Endothelial cell (in vitro differentiated cells): ENCODE data around the gene PARM1. TPM values are rescaled to one million over a fixed set of nuclear protein-coding genes. Genes with fewer than 3 reads are reported as not detected.

Experiments used
- DNase-seq: peaks from one replicate; pipeline ENCODE4 v3.0.0; 2021; ENCODE audit warnings: low spot score
- H3K27ac Mint-ChIP-seq: one replicate; pipeline ENCODE4 v1.8.0; 2021; ENCODE audit warnings: mixed read lengths, inconsistent platforms; ENCODE audit not compliant: unreplicated experiment
- H3K27me3 Mint-ChIP-seq: one replicate; pipeline ENCODE4 v1.8.0; 2021; ENCODE audit warnings: mild to moderate bottlenecking, moderate library complexity, mixed read lengths, inconsistent platforms; ENCODE audit not compliant: unreplicated experiment
- H3K36me3 Mint-ChIP-seq: one replicate; pipeline ENCODE4 v1.8.0; 2021; ENCODE audit warnings: mild to moderate bottlenecking, low read depth, mixed read lengths, inconsistent platforms; ENCODE audit not compliant: unreplicated experiment
- H3K4me1 Mint-ChIP-seq: one replicate; pipeline ENCODE4 v1.8.0; 2021; ENCODE audit warnings: mild to moderate bottlenecking, mixed read lengths, inconsistent platforms; ENCODE audit not compliant: unreplicated experiment
- H3K4me3 Mint-ChIP-seq: one replicate; pipeline ENCODE4 v1.8.0; 2021; ENCODE audit warnings: mild to moderate bottlenecking, mixed read lengths, inconsistent platforms; ENCODE audit not compliant: unreplicated experiment
- H3K9me3 Mint-ChIP-seq: one replicate; pipeline ENCODE4 v1.8.0; 2021; ENCODE audit warnings: mixed read lengths, inconsistent platforms; ENCODE audit not compliant: unreplicated experiment
- total RNA-seq: library from RNA; stranded (reverse); fragmentation: NEBNext Ultra II Directional; extraction: Animal tissue kit (Norgen Biotek cat#: 25700); gene quantifications from one replicate; pipeline ENCODE4 v1.2.1, GENCODE V29; 2021; ENCODE audit not compliant: unreplicated experiment
- TF ChIP-seq, protein P1 (sequence below): fragments of 200-600 bp; sonication (generic); IDR thresholded peaks from one replicate; pipeline ENCODE4 v1.5.0; 2021; ENCODE audit warnings: antibody characterized with exemption; ENCODE audit not compliant: unreplicated experiment

The PARM1 gene
- total RNA-seq, 1 donor from 2014 or later = 0.18 TPM

GRCh38 chr4:75031775-75032174 is 98.9 kb downstream of the PARM1 start:
- DNase-seq = no peak
- H3K4me3 Mint-ChIP-seq = no peak overlapping the region
- H3K9me3 Mint-ChIP-seq = no peaks in the 10 kb centered on the region
- TF ChIP-seq, protein P1, sequence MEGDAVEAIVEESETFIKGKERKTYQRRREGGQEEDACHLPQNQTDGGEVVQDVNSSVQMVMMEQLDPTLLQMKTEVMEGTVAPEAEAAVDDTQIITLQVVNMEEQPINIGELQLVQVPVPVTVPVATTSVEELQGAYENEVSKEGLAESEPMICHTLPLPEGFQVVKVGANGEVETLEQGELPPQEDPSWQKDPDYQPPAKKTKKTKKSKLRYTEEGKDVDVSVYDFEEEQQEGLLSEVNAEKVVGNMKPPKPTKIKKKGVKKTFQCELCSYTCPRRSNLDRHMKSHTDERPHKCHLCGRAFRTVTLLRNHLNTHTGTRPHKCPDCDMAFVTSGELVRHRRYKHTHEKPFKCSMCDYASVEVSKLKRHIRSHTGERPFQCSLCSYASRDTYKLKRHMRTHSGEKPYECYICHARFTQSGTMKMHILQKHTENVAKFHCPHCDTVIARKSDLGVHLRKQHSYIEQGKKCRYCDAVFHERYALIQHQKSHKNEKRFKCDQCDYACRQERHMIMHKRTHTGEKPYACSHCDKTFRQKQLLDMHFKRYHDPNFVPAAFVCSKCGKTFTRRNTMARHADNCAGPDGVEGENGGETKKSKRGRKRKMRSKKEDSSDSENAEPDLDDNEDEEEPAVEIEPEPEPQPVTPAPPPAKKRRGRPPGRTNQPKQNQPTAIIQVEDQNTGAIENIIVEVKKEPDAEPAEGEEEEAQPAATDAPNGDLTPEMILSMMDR = no peak
- no peak overlapping the region for H3K27ac Mint-ChIP-seq
- H3K36me3 Mint-ChIP-seq = no peaks in the 10 kb centered on the region
- H3K4me1 Mint-ChIP-seq = peaks cover 2% of the 10 kb centered on the region
- no peaks in the 10 kb centered on the region for H3K27me3 Mint-ChIP-seq

- no peak overlapping the region for H3K27ac Mint-ChIP-seq
- no peaks in the 10 kb centered on the region for H3K27me3 Mint-ChIP-seq
- H3K4me3 Mint-ChIP-seq = no peak overlapping the region
These were observed 101.6 kb downstream of the PARM1 start for GRCh38 chr4:75034523-75034922.

DNA sequence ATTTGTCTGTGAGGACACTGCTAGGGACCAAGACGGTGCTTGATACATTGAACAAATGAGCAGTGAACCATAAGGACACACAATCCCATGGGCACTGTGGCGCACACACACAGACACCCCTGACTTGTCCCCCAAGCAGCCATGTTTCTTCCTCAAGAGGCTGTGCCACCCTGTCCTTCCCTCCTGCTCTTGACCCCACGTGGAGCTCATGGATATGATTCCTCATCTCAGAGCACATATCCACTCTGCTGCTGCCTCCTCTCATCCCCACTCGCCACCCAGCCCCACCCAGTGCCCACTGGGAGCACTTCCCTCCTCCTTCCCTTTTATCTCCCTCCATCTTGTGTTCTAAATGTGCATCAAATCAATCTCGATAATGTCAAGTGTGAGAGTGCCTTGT is 102.4 kb downstream of the PARM1 start:
- Mint-ChIP-seq H3K27me3 (no peaks in the 10 kb centered on the region), H3K9me3 (no peaks in the 10 kb centered on the region), H3K27ac (no peak overlapping the region), H3K36me3 (no peaks in the 10 kb centered on the region), H3K4me1 (peaks cover 2% of the 10 kb centered on the region), H3K4me3 (no peak overlapping the region)
- TF ChIP-seq, protein P1 = no peak
- DNase-seq = no peak

More at GRCh38 chr4:75034523-75034922, 101.6 kb downstream of the PARM1 start:
- DNase-seq = no peak
- TF ChIP-seq, protein P1 = no peak
- H3K36me3 Mint-ChIP-seq = no peaks in the 10 kb centered on the region
- peaks cover 2% of the 10 kb centered on the region for H3K4me1 Mint-ChIP-seq
- H3K9me3 Mint-ChIP-seq = no peaks in the 10 kb centered on the region

GRCh38 chr4:75036046-75036830 is 103.3 kb downstream of the PARM1 start:
- Mint-ChIP-seq H3K4me3 (no peak overlapping the region), H3K4me1 (peaks cover 2% of the 10 kb centered on the region), H3K36me3 (no peaks in the 10 kb centered on the region), H3K27me3 (no peaks in the 10 kb centered on the region), H3K9me3 (no peaks in the 10 kb centered on the region), H3K27ac (no peak overlapping the region)
- no peak for DNase-seq
- TF ChIP-seq, protein P1 = no peak

DNA sequence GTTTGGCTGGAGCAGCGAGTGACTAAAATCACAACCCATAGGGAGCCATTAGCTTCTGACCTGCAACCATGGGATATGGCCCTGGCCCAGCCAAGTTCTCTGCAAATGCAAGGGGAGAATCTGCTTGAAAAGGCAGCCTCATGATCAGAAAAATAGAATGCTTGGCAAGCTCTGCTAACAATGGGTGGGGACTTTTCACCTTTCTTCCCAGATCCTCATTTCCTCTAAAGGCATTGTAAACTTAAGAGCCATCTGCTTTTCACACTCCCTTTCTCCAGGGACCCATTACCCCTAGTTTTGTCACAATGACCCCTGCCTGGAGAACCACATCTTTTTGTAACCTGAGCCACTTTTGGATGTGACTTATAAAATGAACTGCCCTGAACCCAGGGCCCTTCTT is 104.3 kb downstream of the PARM1 start:
- no peak overlapping the region for H3K27ac Mint-ChIP-seq
- no peaks in the 10 kb centered on the region for H3K36me3 Mint-ChIP-seq
- no peak overlapping the region for H3K4me3 Mint-ChIP-seq
- TF ChIP-seq, protein P1 = no peak
- H3K4me1 Mint-ChIP-seq = peaks cover 2% of the 10 kb centered on the region
- H3K9me3 Mint-ChIP-seq = no peaks in the 10 kb centered on the region
- no peaks in the 10 kb centered on the region for H3K27me3 Mint-ChIP-seq
- no peak for DNase-seq
